ENCODE results near the gene PADI3.

PADI3 gene

GRCh38 chr1:17274186-17275170, 25.6 kb downstream of the PADI3 start:
- H3K9me2 ChIP-seq (ENCODE audit: low read depth, low read length) = no peaks in the 10 kb centered on the region
- H3K27ac ChIP-seq (ENCODE audit: low read depth, low read length, poor library complexity, severe bottlenecking) = no peak overlapping the region
- H3K36me3 ChIP-seq (ENCODE audit: insufficient read depth, low read length) = no peaks in the 10 kb centered on the region
- no peaks in the 10 kb centered on the region for H3K79me2 ChIP-seq (ENCODE audit: insufficient read depth, low read length)
- no peak overlapping the region for H2AFZ ChIP-seq (ENCODE audit: low read length)
- no peak overlapping the region for H3K9ac ChIP-seq (ENCODE audit: low read length)
- no peak overlapping the region for H3K4me2 ChIP-seq (ENCODE audit: low read length)
- H3K4me3 ChIP-seq (ENCODE audit: low read depth, low read length, poor library complexity, severe bottlenecking) = no peak overlapping the region
- no peaks in the 10 kb centered on the region for H3K9me3 ChIP-seq (ENCODE audit: low read length)
- no peaks in the 10 kb centered on the region for H3F3A ChIP-seq (ENCODE audit: insufficient read depth, low read length)
- H3K4me1 ChIP-seq (ENCODE audit: insufficient read depth, low read length, severe bottlenecking) = no peaks in the 10 kb centered on the region
- no peaks in the 10 kb centered on the region; the same call in 1 of the 2 replicates for H3K27me3 ChIP-seq (ENCODE audit: insufficient read depth, low read length)
- no peaks in the 10 kb centered on the region for H4K20me1 ChIP-seq (ENCODE audit: insufficient read depth, low read length)
- TF ChIP-seq EZH2 (IDR thresholded peaks at IDR 0.05; ENCODE audit: borderline replicate concordance, low read length) = no peak
- TF ChIP-seq, protein P1, sequence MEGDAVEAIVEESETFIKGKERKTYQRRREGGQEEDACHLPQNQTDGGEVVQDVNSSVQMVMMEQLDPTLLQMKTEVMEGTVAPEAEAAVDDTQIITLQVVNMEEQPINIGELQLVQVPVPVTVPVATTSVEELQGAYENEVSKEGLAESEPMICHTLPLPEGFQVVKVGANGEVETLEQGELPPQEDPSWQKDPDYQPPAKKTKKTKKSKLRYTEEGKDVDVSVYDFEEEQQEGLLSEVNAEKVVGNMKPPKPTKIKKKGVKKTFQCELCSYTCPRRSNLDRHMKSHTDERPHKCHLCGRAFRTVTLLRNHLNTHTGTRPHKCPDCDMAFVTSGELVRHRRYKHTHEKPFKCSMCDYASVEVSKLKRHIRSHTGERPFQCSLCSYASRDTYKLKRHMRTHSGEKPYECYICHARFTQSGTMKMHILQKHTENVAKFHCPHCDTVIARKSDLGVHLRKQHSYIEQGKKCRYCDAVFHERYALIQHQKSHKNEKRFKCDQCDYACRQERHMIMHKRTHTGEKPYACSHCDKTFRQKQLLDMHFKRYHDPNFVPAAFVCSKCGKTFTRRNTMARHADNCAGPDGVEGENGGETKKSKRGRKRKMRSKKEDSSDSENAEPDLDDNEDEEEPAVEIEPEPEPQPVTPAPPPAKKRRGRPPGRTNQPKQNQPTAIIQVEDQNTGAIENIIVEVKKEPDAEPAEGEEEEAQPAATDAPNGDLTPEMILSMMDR (IDR thresholded peaks at IDR 0.05; ENCODE audit: low read length) = peak; percentile 72

GRCh38 chr1:17276568-17276967, 27.7 kb downstream of the PADI3 start:
- Histone ChIP-seq H2AFZ (ENCODE audit: low read length) (no peak overlapping the region), H3K79me2 (ENCODE audit: insufficient read depth, low read length) (no peaks in the 10 kb centered on the region), H3K4me1 (ENCODE audit: insufficient read depth, low read length, severe bottlenecking) (no peaks in the 10 kb centered on the region), H3K9me2 (ENCODE audit: low read depth, low read length) (no peaks in the 10 kb centered on the region), H3K9me3 (ENCODE audit: low read length) (no peaks in the 10 kb centered on the region), H4K20me1 (ENCODE audit: insufficient read depth, low read length) (no peaks in the 10 kb centered on the region), H3K9ac (ENCODE audit: low read length) (no peak overlapping the region), H3K27ac (ENCODE audit: low read depth, low read length, poor library complexity, severe bottlenecking) (no peak overlapping the region), H3K36me3 (ENCODE audit: insufficient read depth, low read length) (no peaks in the 10 kb centered on the region), H3K27me3 (ENCODE audit: insufficient read depth, low read length) (no peaks in the 10 kb centered on the region; the same call in 1 of the 2 replicates), H3K4me2 (ENCODE audit: low read length) (no peak overlapping the region), H3F3A (ENCODE audit: insufficient read depth, low read length) (no peaks in the 10 kb centered on the region), H3K4me3 (ENCODE audit: low read depth, low read length, poor library complexity, severe bottlenecking) (no peak overlapping the region)
- no peak for TF ChIP-seq EZH2 (IDR thresholded peaks at IDR 0.05; ENCODE audit: borderline replicate concordance, low read length)
- TF ChIP-seq, protein P1 (IDR thresholded peaks at IDR 0.05; ENCODE audit: low read length) = no peak

- H3K79me2 ChIP-seq (ENCODE audit: insufficient read depth, low read length) = no peaks in the 10 kb centered on the region
- H3K27ac ChIP-seq (ENCODE audit: low read depth, low read length, poor library complexity, severe bottlenecking) = no peak overlapping the region
- no peak overlapping the region for H3K4me3 ChIP-seq (ENCODE audit: low read depth, low read length, poor library complexity, severe bottlenecking)
- no peaks in the 10 kb centered on the region; the same call in 1 of the 2 replicates for H3K27me3 ChIP-seq (ENCODE audit: insufficient read depth, low read length)
- no peaks in the 10 kb centered on the region for H4K20me1 ChIP-seq (ENCODE audit: insufficient read depth, low read length)
- no peaks in the 10 kb centered on the region for H3K36me3 ChIP-seq (ENCODE audit: insufficient read depth, low read length)
- no peaks in the 10 kb centered on the region for H3K9me3 ChIP-seq (ENCODE audit: low read length)
- H2AFZ ChIP-seq (ENCODE audit: low read length) = no peak overlapping the region
- H3K4me1 ChIP-seq (ENCODE audit: insufficient read depth, low read length, severe bottlenecking) = no peaks in the 10 kb centered on the region
- H3F3A ChIP-seq (ENCODE audit: insufficient read depth, low read length) = no peaks in the 10 kb centered on the region
- no peak overlapping the region for H3K9ac ChIP-seq (ENCODE audit: low read length)
- no peak overlapping the region for H3K4me2 ChIP-seq (ENCODE audit: low read length)
- H3K9me2 ChIP-seq (ENCODE audit: low read depth, low read length) = no peaks in the 10 kb centered on the region
- no peak for TF ChIP-seq EZH2 (IDR thresholded peaks at IDR 0.05; ENCODE audit: borderline replicate concordance, low read length)
- TF ChIP-seq, protein P1 (IDR thresholded peaks at IDR 0.05; ENCODE audit: low read length) = no peak
These were observed 28.7 kb downstream of the PADI3 start for GRCh38 chr1:17277511-17278159.

All from OCI-LY1 (cell line).